Iris pigment epithelial cell (primary cell): ENCODE results near the gene SLC15A2.
"Not testable (repeated sequence)": the region's sequence is repeated elsewhere in the genome, so short reads cannot be mapped to it uniquely, and the experiment has no call there.

Experiments
- DNase-seq: peaks from one replicate; pipeline ENCODE4 v3.0.0-alpha.2; 2011; ENCODE audit warnings: low read depth

SLC15A2 gene, protein sequence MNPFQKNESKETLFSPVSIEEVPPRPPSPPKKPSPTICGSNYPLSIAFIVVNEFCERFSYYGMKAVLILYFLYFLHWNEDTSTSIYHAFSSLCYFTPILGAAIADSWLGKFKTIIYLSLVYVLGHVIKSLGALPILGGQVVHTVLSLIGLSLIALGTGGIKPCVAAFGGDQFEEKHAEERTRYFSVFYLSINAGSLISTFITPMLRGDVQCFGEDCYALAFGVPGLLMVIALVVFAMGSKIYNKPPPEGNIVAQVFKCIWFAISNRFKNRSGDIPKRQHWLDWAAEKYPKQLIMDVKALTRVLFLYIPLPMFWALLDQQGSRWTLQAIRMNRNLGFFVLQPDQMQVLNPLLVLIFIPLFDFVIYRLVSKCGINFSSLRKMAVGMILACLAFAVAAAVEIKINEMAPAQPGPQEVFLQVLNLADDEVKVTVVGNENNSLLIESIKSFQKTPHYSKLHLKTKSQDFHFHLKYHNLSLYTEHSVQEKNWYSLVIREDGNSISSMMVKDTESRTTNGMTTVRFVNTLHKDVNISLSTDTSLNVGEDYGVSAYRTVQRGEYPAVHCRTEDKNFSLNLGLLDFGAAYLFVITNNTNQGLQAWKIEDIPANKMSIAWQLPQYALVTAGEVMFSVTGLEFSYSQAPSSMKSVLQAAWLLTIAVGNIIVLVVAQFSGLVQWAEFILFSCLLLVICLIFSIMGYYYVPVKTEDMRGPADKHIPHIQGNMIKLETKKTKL

DNA sequence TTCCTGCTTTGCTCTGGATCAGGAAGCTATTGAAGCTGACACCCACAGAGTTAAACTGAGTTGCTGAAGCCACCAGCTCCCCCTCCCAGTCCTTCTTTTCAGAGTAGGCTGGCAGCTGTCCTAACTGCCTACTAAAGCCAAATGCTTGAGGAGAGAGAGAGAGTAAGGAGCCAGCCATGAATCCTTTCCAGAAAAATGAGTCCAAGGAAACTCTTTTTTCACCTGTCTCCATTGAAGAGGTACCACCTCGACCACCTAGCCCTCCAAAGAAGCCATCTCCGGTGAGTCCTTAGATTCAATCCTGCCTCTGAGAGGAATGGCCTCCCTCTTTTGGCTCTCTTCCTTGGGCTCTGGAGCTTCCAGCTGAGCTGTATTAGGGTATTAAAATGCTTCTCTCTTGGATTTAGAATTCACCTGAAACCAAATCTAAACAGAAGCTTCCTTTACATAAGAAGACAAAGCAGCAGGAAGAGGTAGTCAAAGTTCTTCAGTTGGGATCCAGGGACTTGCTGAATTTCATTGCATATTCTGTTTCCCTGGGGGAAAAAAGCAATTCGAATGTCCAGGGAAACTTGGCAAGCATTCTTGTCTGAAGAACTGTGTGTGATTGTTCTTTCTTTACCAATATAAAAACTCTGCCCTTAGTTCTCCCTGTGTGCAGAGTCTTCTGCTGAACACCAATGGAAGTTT is at the start of gene SLC15A2:
SLC15A2 (plus strand) TSS at position 101 of the 690 bp plus-strand sequence; CDS start at position 177, 76 bp downstream.
- DNase-seq: no peak

DNA sequence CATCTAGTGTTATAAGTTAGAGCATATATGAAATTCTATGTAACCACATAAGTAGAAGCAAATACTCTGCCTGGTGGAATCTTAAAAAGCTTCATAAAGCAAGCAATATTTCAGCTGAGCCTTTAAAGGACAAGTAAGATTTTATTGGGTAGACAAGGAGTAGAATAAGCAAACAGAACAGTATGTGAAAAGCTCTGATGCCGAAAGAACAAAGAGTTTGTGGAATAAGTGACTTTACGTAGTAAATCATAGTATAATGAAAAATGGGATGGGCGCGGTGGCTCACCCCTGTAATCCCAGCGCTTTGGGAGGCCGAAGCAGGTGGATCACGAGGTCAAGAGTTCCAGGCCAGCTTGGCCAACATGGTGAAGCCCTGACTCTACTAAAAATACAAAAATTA is 49.3 kb upstream of the SLC15A2 start:
- no peak for DNase-seq

DNA sequence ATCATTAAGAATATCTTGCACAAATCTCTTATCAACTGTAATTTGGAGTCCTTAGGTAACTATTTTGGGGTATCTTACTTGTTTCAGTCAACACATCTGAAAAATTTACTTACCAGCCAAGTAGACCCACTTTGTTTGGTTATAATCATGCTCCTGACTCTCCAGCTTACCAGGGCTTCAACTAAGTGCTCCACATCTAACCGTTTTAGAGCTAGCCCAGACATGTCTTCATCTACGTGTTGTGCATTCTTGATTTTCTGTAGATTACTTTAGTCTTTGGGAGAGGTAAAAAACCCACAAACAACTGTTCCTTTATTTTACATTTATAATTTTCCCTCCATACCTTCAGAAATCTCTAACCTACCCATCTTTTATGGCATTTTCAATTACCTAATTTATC is 41.9 kb upstream of the SLC15A2 start:
- DNase-seq: no peak

DNA sequence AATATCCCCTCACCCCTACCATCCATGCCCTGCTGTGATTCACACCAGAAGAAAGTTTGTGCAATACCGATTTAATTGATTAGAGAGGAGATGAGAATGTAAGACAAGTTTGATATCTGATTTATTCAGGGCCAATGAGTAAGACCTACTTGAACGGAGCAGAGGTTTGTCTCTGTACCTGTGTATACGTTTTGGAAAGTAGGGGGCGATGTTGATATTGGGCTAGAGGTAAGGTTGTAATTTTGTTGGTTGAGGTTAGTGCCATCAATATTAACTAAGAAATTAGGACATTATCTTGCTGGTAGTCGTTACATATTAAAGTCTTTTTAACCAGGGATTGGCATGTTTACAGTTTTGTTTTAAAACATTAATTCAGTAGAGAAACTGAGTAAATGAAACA is 38.6 kb upstream of the SLC15A2 start:
- peak; percentile 7 for DNase-seq

DNA sequence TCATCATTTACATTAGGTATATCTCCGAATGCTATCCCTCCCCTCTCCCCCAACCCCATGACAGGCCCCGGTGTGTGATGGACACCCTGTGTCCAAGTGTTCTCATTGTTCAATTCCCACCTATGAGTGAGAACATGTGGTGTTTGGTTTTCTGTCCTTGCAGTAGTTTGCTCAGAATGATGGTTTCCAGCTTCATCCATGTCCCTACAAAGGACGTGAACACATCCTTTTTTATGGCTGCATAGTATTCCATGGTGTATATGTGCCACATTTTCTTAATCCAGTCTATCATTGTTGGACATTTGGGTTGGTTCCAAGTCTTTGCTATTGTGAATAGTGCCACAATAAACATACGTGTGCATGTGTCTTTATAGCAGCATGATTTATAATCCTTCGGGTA is 36.4 kb upstream of the SLC15A2 start:
- not testable (repeated sequence) for DNase-seq

DNA sequence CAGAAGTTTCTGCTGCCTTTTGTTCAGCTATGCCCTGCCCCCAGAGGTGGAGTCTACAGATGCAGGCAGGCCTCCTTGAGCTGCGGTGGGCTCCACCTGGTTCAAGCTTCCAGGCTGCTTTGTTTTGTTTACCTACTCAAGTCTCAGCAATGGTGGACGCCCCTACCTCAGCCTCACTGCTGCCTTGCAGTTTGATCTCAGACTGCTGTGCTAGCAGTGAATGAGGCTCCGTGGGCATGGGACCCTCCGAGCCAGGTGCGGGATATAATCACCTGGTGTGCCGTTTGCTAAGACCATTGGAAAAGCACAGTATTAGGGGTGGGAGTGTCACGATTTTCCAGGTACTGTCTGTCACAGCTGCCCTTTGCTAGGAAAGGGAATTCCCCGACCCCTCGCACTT is 31.0 kb upstream of the SLC15A2 start:
- DNase-seq: not testable (repeated sequence)

DNA sequence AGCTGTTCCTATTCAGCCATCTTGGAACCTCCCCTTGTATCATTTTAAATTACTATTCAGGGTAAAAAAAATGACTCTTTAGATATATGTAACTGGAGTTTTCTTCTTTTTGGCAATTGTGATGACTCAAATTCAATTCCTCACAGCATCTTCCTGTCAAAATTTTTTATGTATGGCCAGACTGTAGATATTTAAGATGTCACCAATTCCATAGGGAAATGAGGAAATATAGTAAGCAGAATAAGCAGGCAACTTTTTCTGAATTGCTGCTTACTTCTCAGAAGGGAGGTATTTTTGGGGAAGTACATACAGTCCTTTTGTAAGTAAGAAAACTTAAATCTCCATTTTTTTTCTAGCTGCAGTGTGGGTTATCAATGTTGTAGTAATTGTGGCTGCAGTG is 30.4 kb upstream of the SLC15A2 start:
- DNase-seq: no peak

DNA sequence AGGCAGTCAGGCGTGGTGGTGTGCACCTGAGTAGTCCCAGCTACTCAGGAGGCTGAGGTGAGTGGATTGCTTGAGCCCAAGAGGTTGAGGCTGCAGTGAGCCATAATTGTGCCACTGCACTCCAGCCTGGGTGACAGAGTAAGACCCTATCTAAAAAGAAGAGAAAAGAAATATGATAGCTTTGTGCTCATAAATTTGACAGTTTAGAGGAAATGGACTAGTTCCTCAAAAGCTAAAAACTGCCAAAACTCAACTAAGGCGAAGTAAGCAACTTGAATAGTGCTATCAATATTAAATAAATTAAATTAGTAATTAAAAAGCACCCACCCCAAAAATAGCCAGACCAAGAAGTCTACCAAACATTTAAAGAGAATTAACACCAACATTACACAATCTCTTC is 24.5 kb upstream of the SLC15A2 start:
- no peak for DNase-seq

DNA sequence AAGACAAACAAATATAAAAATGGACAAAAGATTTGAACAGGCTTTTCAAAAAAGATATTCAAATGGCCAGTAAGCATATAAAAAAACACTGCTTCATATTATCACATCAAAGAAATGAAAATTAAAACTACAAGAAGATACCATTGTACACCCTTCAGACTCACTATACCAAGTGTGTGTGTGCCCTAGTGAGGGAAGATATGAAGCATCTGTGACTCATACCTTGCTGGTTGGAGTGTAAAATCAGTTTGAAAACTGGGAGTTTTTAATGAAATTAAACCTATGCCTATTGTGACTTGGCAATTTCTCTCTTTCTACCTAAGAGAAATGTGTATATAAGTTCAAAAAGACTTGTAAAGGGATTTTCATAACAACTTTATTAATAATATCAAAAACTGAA is 23.5 kb upstream of the SLC15A2 start:
- DNase-seq: no peak

DNA sequence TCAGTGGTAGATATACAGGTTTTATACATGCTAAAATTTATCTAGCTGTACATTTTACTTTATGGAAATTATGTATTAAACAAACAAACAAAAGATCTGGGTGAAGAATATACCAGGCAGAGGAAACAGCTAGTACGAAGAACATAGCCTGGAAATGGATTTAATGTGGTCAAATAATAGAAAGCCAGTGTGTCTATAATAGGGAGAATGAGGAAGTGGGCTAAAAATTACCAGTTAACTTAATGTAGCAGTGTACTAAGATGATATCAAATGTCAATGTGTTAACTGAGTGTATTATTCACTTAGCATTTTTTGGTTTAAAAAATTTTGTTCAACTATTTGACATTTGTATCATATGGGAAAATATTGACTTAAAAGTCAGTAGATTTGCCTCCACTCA is 22.8 kb upstream of the SLC15A2 start:
- DNase-seq: no peak

DNA sequence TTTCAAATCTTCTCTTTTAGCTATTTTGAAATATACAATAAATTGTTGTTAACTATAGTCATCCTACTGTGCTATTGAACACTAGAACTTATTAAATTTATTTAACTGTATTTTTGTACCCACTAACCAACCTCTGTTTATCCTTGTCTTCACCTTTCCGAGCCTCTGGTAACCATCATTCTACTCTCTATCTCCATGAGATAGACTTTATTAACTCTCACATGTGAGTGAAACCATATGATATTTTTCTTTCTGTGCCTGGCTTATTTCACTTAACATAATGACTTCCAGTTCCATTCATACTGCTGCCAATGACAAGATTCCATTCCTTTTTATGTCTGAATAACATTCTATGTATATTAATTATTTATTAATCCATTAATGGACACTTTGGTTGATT is 15.8 kb upstream of the SLC15A2 start:
- DNase-seq: no peak

DNA sequence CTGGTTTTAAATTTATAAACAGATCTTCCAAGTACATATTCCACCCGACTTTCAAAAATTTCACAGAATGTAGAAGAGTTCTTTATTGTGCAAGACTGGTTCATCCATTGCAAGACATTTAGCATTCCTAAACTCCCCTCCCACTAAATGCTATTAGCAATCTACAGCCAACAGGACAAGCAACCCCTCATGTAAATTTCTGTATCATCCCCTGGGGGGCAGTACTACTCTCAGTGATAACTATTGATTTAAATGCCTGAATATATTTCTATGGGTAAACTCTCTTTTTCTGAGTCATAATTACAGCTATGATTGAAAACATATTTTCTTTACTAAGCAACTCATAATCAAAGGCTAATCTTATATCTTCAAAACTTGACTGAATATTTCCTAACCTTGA is 10.7 kb upstream of the SLC15A2 start:
- DNase-seq: peak; percentile 57

DNA sequence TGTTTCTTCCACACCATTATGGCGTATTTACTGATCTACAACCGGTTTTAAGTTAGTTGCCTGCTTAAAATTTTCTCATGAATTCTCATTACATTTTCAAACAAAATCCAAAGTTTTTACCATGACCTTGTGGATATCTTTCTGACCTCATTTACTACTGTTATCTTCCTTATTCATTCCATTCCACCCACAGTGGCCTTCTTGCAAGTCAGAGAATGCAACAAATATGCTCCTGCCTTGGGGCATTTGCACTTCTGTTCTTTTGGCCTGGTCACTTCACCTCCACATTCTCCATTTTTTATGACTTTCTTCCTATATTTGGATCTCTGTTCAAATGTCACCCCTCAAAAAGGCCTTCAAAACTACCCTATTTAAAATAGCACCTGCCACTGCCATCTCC is 8.8 kb upstream of the SLC15A2 start:
- peak; percentile 42 for DNase-seq

DNA sequence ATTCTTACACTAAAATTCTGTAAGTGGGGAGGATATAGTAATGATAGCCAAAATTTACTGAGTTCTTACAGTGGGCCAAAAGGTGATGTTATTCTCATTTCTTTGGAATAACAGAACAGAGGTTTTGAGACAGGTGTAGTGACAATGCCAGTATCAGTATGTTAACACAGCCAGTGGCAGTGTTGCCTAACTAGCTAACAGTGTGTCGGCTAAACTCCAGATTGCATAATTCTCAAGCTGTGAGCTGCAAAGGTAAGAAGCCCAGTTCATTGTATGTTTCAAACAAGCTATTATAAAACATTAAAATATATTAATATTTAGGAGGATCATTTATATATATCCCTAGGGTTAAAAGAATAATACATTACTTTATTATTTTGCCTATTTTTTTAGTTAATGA is 920 bp downstream of the SLC15A2 start:
- no peak for DNase-seq

DNA sequence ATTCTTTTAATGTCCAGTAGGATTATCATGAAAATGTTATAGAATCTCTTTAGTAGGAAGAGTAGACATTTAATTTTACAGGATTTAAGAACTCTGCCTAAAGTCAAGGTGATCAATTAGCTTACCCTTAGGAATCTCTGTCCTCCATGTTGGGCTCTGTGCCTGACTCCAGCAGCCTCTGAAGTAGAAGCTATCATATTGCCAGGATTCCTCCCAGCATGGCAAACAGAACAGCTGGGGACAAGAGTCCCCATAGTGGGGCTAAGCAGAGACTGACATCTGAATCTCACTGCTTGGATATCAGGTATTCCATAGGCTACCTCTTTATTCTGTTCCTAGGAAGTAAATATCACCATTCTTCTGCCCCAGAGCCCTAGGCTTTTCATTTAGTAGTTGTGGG is 1.5 kb downstream of the SLC15A2 start:
- DNase-seq: no peak

DNA sequence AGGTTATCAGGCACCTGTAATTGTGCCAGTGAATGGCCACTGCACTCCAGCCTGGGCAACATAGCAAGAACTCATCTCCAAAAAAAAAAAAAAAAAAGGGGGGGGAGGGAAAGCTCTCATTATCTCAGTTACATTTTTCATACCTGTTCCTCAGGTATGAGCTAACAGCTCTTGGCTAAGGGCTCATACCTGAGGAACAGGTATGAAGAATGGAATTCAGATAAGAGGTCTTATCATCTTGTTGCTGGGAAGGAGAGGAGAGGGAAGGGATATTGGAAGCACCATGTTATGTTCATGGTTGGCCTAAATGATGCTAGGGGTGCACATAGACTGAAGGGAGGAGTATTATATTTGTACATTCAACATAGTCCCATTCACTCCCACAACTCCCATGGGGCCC is 2.6 kb downstream of the SLC15A2 start:
- no peak for DNase-seq

DNA sequence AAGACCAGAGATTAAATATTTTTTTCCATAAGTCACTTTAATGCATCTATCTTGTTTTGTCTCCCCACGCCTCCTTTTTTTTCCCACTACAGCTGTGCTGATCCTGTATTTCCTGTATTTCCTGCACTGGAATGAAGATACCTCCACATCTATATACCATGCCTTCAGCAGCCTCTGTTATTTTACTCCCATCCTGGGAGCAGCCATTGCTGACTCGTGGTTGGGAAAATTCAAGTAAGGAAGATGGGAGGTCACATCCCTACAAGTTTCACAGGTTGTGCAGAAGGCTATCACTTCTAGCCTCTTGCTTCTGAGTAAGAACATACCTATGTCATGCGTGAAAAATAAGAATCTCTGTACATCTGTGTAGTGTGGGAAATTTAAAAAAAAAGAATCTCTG is 3.1 kb downstream of the SLC15A2 start:
- no peak for DNase-seq

DNA sequence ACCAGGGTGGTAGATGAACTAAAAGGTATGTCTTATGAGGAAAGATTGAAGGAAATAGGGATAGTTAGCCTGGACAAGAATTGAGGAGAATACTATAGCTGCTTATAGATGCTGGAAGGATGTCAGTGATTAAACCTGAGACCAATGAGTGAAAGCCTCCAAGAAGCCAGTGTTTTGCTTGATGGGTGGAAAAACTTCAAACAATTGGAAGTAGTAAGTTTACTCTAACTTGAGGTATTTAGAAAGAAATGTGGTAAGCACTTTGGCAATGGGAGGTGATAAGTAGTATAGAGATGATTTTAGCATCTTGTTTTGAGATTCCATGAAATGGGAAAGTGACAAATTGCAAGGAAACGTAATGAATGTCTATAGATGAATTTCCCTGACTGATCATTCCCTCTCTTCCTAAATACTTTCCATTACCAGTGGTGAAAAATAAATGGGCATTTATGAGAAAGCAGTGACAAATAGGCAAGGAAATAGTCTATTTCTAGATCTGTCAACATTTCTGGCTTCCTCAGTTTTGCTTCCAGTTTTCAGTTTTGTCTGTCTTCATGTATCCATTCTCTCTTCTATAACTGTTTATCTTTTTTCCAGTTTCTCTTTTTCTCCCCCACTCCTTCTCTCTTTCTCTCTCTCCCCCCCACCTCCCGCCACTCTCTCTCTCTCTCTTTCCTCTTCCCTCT is 19.2 kb downstream of the SLC15A2 start:
- DNase-seq: no peak

DNA sequence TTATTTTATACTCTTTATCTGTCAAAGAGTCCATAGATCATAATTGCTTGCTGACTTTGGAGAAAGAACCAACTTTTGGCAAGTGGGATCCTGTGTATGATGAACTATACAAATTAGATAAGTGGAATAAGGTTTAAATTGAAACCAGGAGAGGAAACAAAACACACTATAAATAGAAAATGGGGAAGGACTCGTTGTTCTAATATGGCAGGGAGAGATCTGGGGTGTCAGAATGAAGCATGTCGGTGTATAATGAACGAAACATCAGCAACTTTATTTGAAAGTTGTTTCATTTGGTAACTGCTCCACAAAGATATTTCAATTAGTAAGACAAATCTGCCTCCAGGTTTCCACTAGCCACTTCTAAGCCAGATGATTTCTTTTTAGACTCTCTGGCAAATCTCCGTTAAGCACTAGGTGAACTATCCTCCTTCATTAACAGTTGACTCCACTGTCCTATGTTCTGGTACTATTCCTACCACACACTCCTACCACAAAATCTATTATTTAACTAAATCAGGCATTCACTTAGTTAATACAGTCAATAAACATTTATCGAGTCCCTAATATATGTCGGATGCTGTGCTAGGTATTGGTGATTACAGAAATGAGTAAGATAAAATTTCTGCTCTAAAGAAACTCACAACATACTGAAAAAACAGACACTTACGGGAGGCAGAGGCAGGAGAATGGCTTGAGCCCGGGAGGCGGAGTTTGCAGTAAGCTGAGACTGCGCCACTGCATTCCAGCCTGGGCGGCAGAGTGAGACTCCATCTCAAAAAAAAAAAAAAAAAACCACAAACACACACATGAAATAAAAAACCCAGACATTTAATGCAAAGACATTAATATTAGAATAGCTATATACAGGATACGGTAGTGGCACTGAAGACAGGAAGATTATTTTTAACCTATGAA is 20.1 kb downstream of the SLC15A2 start:
- DNase-seq: peak; percentile 37

DNA sequence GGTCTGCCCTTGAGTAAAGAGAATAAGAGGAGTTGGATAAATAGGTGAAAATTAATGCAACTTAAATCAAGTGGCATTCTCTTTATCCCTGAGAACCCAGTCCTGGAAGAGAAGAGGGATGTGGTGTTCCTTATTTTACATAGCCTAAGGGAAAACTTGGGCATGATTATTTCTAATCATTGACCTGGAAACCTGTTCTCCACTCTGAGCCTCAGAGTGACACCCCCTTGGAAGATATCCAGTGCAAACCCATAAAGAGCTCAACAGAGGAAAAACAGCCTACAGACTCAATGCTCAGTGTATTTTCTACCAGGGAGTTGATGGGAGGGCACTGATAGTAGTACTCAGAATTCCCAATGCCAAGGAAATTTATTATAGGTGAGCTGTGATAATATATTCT is 22.0 kb downstream of the SLC15A2 start:
- DNase-seq: no peak

DNA sequence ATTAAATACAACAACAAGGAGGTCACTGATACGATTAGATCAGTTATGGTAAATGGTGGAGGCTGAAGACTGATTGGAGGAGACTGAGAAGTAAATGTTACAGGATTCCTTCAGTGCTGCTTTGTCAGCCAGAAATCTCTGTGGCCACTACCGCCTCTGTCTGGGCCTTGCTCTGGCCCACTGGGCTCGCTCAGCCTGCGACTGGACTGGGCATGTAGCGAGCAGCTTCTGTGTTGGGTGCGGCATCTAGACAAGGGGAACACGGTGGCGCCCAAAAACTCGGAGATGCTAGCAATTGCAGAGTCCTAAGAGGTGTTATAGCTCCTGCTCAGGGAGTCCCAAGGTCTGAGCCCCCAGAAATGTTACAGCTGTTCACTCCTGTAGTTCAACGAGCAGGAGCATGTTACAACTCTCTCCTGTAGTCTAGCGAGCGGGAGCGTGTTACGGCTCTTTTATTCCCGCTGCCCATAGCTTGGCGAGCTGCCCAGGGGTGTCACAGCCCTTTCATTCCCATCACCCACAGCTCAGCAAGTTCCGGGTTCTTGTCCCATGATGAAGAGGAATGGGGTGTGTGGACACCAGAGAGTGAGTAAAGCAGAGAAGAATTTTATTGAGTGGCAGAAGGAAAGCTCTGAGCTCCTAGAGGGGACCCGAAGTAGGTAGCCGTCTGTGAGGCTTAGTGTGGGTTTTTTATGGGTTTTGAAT is 24.7 kb downstream of the SLC15A2 start:
- DNase-seq: no peak
